Upper lobe of left lung (tissue), 4 donors: ENCODE results near the gene SLC25A12.

Source experiments
- EP300 ChIP-seq, 4 donors: sonication (generic); formaldehyde crosslinking; IDR thresholded peaks; one replicate each; pipeline ENCODE4 v1.5.1; 2017; ENCODE audit warnings: antibody characterized with exemption in 4 of 4, control low read depth in 2 of 4
- POLR2A ChIP-seq, 4 donors: fragments of 450-650 bp; IDR thresholded peaks; one replicate each; pipeline ENCODE4 v1.5.1; 2016 to 2017; ENCODE audit warnings: antibody characterized with exemption in 4 of 4, mild to moderate bottlenecking in 2 of 4
- TF ChIP-seq, protein P1 (sequence below), 6 experiments: fragments of 450-650 bp in 4 of 6; fragments of 200-600 bp in 2 of 6; sonication (generic) in 2 of 6; IDR thresholded peaks; one replicate each; pipeline ENCODE4 v1.5.1; 2016 to 2019; ENCODE audit warnings: antibody characterized with exemption in 6 of 6

DNA sequence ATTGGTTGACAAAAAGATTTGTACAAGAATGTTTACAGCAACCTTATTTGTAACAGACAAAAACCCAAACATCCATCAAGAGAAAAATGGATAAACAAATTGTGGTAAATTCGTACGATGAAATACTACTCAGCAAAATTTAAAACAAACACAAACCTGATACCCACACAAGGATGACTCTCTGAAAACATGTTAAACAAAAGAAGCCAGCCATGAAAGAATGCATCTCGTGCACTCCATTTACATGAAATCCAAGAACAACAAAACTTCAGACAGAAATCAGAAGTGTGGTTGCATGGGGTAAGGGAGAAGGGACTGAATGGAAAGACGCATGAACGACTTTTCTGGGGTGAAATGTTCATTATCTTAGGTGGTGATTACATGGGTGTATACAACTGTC is 93.4 kb downstream of the SLC25A12 start:
- TF ChIP-seq POLR2A (IDR thresholded peaks at IDR 0.05) (no peak), EP300 (IDR thresholded peaks at IDR 0.05) (no peak)
- TF ChIP-seq, protein P1, sequence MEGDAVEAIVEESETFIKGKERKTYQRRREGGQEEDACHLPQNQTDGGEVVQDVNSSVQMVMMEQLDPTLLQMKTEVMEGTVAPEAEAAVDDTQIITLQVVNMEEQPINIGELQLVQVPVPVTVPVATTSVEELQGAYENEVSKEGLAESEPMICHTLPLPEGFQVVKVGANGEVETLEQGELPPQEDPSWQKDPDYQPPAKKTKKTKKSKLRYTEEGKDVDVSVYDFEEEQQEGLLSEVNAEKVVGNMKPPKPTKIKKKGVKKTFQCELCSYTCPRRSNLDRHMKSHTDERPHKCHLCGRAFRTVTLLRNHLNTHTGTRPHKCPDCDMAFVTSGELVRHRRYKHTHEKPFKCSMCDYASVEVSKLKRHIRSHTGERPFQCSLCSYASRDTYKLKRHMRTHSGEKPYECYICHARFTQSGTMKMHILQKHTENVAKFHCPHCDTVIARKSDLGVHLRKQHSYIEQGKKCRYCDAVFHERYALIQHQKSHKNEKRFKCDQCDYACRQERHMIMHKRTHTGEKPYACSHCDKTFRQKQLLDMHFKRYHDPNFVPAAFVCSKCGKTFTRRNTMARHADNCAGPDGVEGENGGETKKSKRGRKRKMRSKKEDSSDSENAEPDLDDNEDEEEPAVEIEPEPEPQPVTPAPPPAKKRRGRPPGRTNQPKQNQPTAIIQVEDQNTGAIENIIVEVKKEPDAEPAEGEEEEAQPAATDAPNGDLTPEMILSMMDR (IDR thresholded peaks at IDR 0.05), result no peak
